Measurements from ENCODE around the gene ARAP1. TPM values are rescaled to one million over a fixed set of nuclear protein-coding genes. Genes with fewer than 3 reads are reported as not detected.
A peak's percentile ranks its signal among the peaks of the same experiment; 100 is the strongest.

ARAP1 gene
- total and polyA plus RNA-seq, 2 of the 8 experiments (the other 6 are each of a cell fraction or from before 2014, with no cell fraction given), result 25.7 to 61.6 TPM

DNA sequence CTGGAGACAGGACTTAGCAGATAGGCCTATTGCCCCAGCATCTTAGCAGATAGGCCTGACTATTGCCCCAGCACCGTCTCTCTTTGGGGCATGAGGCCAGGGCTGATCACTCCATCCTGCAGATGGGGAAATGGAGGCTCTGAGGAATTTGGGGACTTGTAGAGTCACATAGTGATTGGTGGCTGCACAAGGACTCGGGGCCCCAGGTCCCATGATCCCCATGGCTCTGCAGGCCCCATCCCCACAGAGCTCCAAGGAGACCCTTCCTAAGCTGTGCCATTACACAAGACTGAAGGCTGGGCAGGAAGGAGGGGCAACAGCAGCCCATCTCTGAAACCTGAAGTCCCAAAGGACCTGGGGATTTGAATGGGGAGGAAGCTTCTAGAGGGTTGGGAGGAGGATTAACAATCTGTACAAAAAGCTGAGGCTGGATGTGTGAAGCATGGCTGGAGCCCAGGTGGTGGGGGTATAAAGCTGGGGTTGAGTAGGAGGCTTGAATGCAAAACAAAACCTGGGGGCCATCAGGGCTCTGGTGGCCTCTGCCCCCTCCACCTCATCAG lies 1.6 kb downstream of the ARAP1 start:
- Histone ChIP-seq H3K56ac (replicated peaks; ENCODE audit: insufficient read length, low read depth, low read length) (no peak overlapping the region), H3K79me1 (ENCODE audit: low read depth, low read length) (peaks cover 13% of the 10 kb centered on the region), H2AK5ac (ENCODE audit: low read depth, low read length) (0 out of 2 replicates have a peak overlapping the region, but pooled peaks have one; percentile 48), H3K23ac (ENCODE audit: insufficient read length) (no peak overlapping the region), H2BK15ac (ENCODE audit: low read length) (no peak overlapping the region), H3K27ac (ENCODE audit: low read depth, low read length) (no peak overlapping the region), H2BK12ac (ENCODE audit: low read depth, low read length) (no peak overlapping the region), H2BK20ac (ENCODE audit: low read length) (no peak overlapping the region), H3K4ac (replicated peaks; ENCODE audit: insufficient read length, low read depth, low read length) (no peak overlapping the region), H4K20me1 (replicated peaks in 1 of 2; ENCODE audit: control insufficient read depth in 1 of 2, insufficient read depth in 2 of 2, low read length in 2 of 2) (peaks cover 13 to 19% of the 10 kb centered on the region in 2 experiments), H3K36me3 (ENCODE audit: control insufficient read depth in 2 of 4, insufficient read depth in 4 of 4, low read length in 3 of 4) (no peaks in the 10 kb centered on the region), H4K8ac (ENCODE audit: extremely low read depth, insufficient read depth, low read length) (no peak overlapping the region), H2AFZ (ENCODE audit: low read length) (no peak overlapping the region), H4K5ac (ENCODE audit: insufficient read length, low read depth, low read length) (no peak overlapping the region), H3K4me2 (ENCODE audit: insufficient read depth in 1 of 2, low read depth in 2 of 2, low read length in 2 of 2) (peak overlapping the region; percentile 74 to 87; a peak in 3 of 4 replicates), H3K4me1 (replicated peaks in 1 of 4; ENCODE audit: control insufficient read depth in 3 of 4, insufficient read depth in 4 of 4, low read length in 3 of 4) (peaks cover 0 to 22% (median 12%) of the 10 kb centered on the region in 4 experiments; a peak in 6 of 7 replicates), H3K18ac (ENCODE audit: extremely low read depth, low read length) (peak overlapping the region; percentile 19; the same call in 1 of the 2 replicates), H3K27me3 (replicated peaks in 1 of 4; ENCODE audit: control insufficient read depth in 3 of 4, extremely low read depth in 1 of 4, insufficient read depth in 3 of 4, low read length in 3 of 4) (peaks cover 0 to 10% (median 5%) of the 10 kb centered on the region in 4 experiments; a peak in 3 of 7 replicates), H3K9ac (replicated peaks in 1 of 4; ENCODE audit: extremely low read depth in 1 of 4, low read depth in 3 of 4, low read length in 3 of 4) (no peak overlapping the region), H3K14ac (ENCODE audit: insufficient read length) (no peak overlapping the region), H3K79me2 (ENCODE audit: control insufficient read depth in 1 of 2, insufficient read depth in 2 of 2, low read length in 2 of 2) (peaks cover 0 to 47% of the 10 kb centered on the region in 2 experiments; a peak in 2 of 4 replicates), H2BK5ac (ENCODE audit: low read depth, low read length) (0 out of 2 replicates have a peak overlapping the region, but pooled peaks have one; percentile 16), H3K4me3 (ENCODE audit: extremely low read depth in 1 of 4, insufficient read depth in 2 of 4, low read depth in 3 of 4, low read length in 4 of 4) (peak overlapping the region in 1 of 4 experiments; percentile 80; a peak in 2 of 8 replicates), H3K9me3 (ENCODE audit: insufficient read depth in 2 of 2, low read depth in 1 of 2, low read length in 1 of 2) (no peaks in the 10 kb centered on the region), H3K23me2 (ENCODE audit: low read depth, low read length) (peaks cover 16% of the 10 kb centered on the region; the same call in 1 of the 2 replicates), H4K91ac (replicated peaks; ENCODE audit: insufficient read length, low read length) (no peak overlapping the region), H2BK120ac (replicated peaks; ENCODE audit: low read depth, low read length) (no peak overlapping the region)
- WGBS, 2 experiments (ENCODE audit: extremely low coverage in 1 of 2, insufficient coverage in 1 of 2, insufficient read length in 1 of 2, insufficient replicate concordance in 2 of 2, low coverage in 1 of 2, low lambda C conversion rate in 2 of 2, missing lambda C conversion rate in 1 of 2), result 94% methylated on average over 2 of the region's 2 CpGs; no CpG with 5 or more reads in 1 of the 2 experiments
- CTCF ChIA-PET (ENCODE audit: partially characterized antibody), result interaction anchor here (1.1 to 1.6 kb wide), 7 partner anchors 9 to 435 kb away, joined by 3 to 5 read pairs (median 4); partner anchors contain the start of gene STARD10
- FAIRE-seq, result no peak
- POLR2A ChIA-PET (ENCODE audit: partially characterized antibody), result interaction anchor here (0.6 to 1.9 kb wide), 3 partner anchors 14 to 129 kb away, joined by 3 to 4 read pairs (median 3); no protein-coding TSS in a partner anchor
- DNase-seq (ENCODE audit: low read depth in 1 of 2, low spot score in 2 of 2), result no peak
- no peak for TF ChIP-seq BCL11A (IDR thresholded peaks at IDR 0.05; ENCODE audit: low read depth in 2 of 2, low read length in 2 of 2)
- TF ChIP-seq CBX5 (IDR thresholded peaks at IDR 0.05; ENCODE audit: low read depth, low read length), result no peak
- no peak for TF ChIP-seq BACH1 (IDR thresholded peaks at IDR 0.05; ENCODE audit: low read length)
- TF ChIP-seq, protein P1, sequence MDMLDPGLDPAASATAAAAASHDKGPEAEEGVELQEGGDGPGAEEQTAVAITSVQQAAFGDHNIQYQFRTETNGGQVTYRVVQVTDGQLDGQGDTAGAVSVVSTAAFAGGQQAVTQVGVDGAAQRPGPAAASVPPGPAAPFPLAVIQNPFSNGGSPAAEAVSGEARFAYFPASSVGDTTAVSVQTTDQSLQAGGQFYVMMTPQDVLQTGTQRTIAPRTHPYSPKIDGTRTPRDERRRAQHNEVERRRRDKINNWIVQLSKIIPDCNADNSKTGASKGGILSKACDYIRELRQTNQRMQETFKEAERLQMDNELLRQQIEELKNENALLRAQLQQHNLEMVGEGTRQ (IDR thresholded peaks at IDR 0.05; ENCODE audit: low read length), result no peak
- TF ChIP-seq RFX5 (IDR thresholded peaks at IDR 0.05; ENCODE audit: borderline replicate concordance, low read depth, low read length), result no peak
- no peak for TF ChIP-seq KDM4A (IDR thresholded peaks at IDR 0.05; ENCODE audit: low read depth, low read length, severe bottlenecking)
- no peak for TF ChIP-seq ZNF274 (IDR thresholded peaks at IDR 0.05; ENCODE audit: borderline replicate concordance, extremely low read depth, low read length)
- TF ChIP-seq, protein P2, sequence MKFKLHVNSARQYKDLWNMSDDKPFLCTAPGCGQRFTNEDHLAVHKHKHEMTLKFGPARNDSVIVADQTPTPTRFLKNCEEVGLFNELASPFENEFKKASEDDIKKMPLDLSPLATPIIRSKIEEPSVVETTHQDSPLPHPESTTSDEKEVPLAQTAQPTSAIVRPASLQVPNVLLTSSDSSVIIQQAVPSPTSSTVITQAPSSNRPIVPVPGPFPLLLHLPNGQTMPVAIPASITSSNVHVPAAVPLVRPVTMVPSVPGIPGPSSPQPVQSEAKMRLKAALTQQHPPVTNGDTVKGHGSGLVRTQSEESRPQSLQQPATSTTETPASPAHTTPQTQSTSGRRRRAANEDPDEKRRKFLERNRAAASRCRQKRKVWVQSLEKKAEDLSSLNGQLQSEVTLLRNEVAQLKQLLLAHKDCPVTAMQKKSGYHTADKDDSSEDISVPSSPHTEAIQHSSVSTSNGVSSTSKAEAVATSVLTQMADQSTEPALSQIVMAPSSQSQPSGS (IDR thresholded peaks at IDR 0.05; ENCODE audit: low read length), result no peak
- TF ChIP-seq PHF8 (conservative IDR thresholded peaks at IDR 0.05; ENCODE audit: low read depth, low read length), result no peak

All from H1 (cell line).